Transverse colon (tissue), 4 donors: Measurements from ENCODE around the gene RUVBL1. TPM values are rescaled to one million over a fixed set of nuclear protein-coding genes. Genes with fewer than 3 reads are reported as not detected.
A peak's percentile ranks its signal among the peaks of the same experiment; 100 is the strongest.

ENCODE experiments used
- DNase-seq: peaks from one replicate; pipeline ENCODE4 v3.0.0-alpha.2; 2019
- H3K27ac ChIP-seq, 4 donors: fragments of 200-600 bp; sonication (generic); 2 replicates each; pipeline ENCODE4 v1.5.1; 2016 to 2018; ENCODE audit warnings: inconsistent platforms in 4 of 4
- H3K27me3 ChIP-seq: fragments of 200-600 bp; sonication (generic); 2 replicates; pipeline ENCODE4 v1.5.1; 2017; ENCODE audit warnings: inconsistent platforms
- H3K36me3 ChIP-seq, 4 donors: fragments of 200-600 bp; sonication (generic); 2 replicates each; pipeline ENCODE4 v1.5.1; 2017 to 2019; ENCODE audit warnings: inconsistent platforms in 4 of 4
- H3K4me1 ChIP-seq, 4 donors: fragments of 200-600 bp; sonication (generic); 2 replicates each; pipeline ENCODE4 v1.5.1; 2017 to 2020; ENCODE audit warnings: inconsistent platforms in 4 of 4
- H3K4me3 ChIP-seq, 4 donors: fragments of 200-600 bp; sonication (generic); 1 replicate in 1 of 4; 2 replicates in 3 of 4; pipeline versions ENCODE4 v1.5.1 to v1.6.1; 2017 to 2019; ENCODE audit warnings: inconsistent platforms in 4 of 4
- H3K9me3 ChIP-seq, 2 donors: fragments of 200-600 bp; sonication (generic); 2 replicates each; pipeline ENCODE4 v1.5.1; 2017 to 2019; ENCODE audit warnings: inconsistent platforms in 2 of 2
- EP300 ChIP-seq: sonication (generic); formaldehyde crosslinking; IDR thresholded peaks from one replicate; pipeline ENCODE4 v1.6.1; 2017; ENCODE audit warnings: antibody characterized with exemption, low read depth
- POLR2A ChIP-seq: fragments of 450-650 bp; IDR thresholded peaks from one replicate; pipeline ENCODE4 v1.6.1; 2016; ENCODE audit warnings: antibody characterized with exemption, mild to moderate bottlenecking, moderate library complexity
- POLR2AphosphoS5 ChIP-seq, 3 donors: sonication (generic); formaldehyde crosslinking; IDR thresholded peaks; one replicate each; pipeline ENCODE4 v1.6.1; 2016; ENCODE audit warnings: antibody characterized with exemption in 3 of 3
- WGBS, 2 donors: methylation state at CpG; one replicate each; pipeline ENCODE4 v1.1.5; 2018; ENCODE audit warnings: low coverage in 1 of 2; 5-methylcytosine and 5-hydroxymethylcytosine counted together
- in situ Hi-C, 4 donors: fragments of 200-750 bp; cut with MboI; loops; one replicate each; pipeline versions ENCODE4 v1.15.0 to v1.15.1; 2017; ENCODE audit warnings: low sequenced_read_pairs in 3 of 4, low pct_ligation_motif_present in 1 of 4, low pct_unique_long_range_greater_than_20kb in 1 of 4
- intact Hi-C: fragments of 100-400 bp; cut with DNase I; formaldehyde crosslinking; loops from one replicate; pipeline ENCODE4 v1.15.1; 2023; ENCODE audit warnings: low total_unique reads
- total RNA-seq, 4 donors: library from RNA; depleted of rRNA; stranded (reverse); fragments of >200 nt; gene quantifications; one replicate each; pipeline ENCODE4 v1.1.0, GENCODE V29; 2016
- TF ChIP-seq, protein P1 (sequence below), 5 experiments: fragments of 200-600 bp in 3 of 5; fragments of 450-650 bp in 2 of 5; sonication (generic) in 3 of 5; IDR thresholded peaks; 1 replicate in 2 of 5; 2 replicates in 3 of 5; pipeline ENCODE4 v1.5.1; 2016 to 2017; ENCODE audit warnings: antibody characterized with exemption in 5 of 5, inconsistent platforms in 3 of 5, mild to moderate bottlenecking in 2 of 5, moderate library complexity in 1 of 5

RUVBL1 gene
- total RNA-seq, 4 donors from 2014 or later = 1.4 to 16.4 (median 10.1) TPM; not detected in 1

DNA sequence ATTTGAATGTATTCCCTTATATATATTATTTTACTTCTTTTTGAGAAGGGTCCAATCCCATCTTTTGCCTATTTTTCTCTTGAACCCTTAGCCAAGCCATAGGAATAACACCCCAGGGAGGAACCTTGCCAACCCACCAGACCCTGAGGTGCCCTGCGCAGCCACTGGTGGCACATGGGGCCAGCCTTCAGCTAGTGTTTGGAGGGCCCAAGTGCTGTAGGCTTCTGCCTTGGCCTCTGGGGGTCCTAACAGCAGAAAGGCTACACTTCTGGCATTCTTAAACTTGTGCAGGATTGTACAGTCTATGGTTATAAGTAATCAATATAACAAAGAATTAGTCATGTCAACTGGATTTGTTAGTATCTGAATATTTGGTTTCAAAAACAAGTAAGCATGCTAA lies 34.5 kb downstream of the RUVBL1 start:
- TF ChIP-seq EP300 (no peak), POLR2AphosphoS5 (IDR thresholded peaks at IDR 0.05) (no peak), POLR2A (no peak)
- TF ChIP-seq, protein P1, sequence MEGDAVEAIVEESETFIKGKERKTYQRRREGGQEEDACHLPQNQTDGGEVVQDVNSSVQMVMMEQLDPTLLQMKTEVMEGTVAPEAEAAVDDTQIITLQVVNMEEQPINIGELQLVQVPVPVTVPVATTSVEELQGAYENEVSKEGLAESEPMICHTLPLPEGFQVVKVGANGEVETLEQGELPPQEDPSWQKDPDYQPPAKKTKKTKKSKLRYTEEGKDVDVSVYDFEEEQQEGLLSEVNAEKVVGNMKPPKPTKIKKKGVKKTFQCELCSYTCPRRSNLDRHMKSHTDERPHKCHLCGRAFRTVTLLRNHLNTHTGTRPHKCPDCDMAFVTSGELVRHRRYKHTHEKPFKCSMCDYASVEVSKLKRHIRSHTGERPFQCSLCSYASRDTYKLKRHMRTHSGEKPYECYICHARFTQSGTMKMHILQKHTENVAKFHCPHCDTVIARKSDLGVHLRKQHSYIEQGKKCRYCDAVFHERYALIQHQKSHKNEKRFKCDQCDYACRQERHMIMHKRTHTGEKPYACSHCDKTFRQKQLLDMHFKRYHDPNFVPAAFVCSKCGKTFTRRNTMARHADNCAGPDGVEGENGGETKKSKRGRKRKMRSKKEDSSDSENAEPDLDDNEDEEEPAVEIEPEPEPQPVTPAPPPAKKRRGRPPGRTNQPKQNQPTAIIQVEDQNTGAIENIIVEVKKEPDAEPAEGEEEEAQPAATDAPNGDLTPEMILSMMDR (IDR thresholded peaks at IDR 0.05) = no peak
- no peak for DNase-seq
- no peak overlapping the region for H3K4me3 ChIP-seq
- intact Hi-C loops = no loop called here
- peaks cover 0 to 7% (median 0%) of the 10 kb centered on the region in 4 donors for H3K36me3 ChIP-seq
- H3K9me3 ChIP-seq = no peaks in the 10 kb centered on the region
- no peaks in the 10 kb centered on the region for H3K27me3 ChIP-seq
- 100% methylated on average over 1 of the region's 1 CpG; no CpG with 5 or more reads in 1 of the 2 donors for WGBS, 2 donors
- peaks cover 6 to 15% (median 9%) of the 10 kb centered on the region in 4 donors for H3K4me1 ChIP-seq
- in situ Hi-C loops = loop anchor here in 3 of 4 donors (25.0 kb wide), 3 partner anchors 398 to 523 kb away; partner anchors contain the start of gene GATA2 (in 1 of the 3)
- H3K27ac ChIP-seq = no peak overlapping the region

- intact Hi-C loops (no loop called here), in situ Hi-C loops (loop anchor here in 3 of 4 donors (25.0 kb wide), 3 partner anchors 403 to 528 kb away; partner anchors contain the start of gene GATA2 (in 1 of the 3))
- Histone ChIP-seq H3K27me3 (no peaks in the 10 kb centered on the region), H3K36me3 (no peaks in the 10 kb centered on the region), H3K9me3 (no peaks in the 10 kb centered on the region), H3K27ac (peak overlapping the region; percentile 16 to 57 (median 54)), H3K4me1 (peaks cover 6 to 37% (median 25%) of the 10 kb centered on the region in 4 donors), H3K4me3 (no peak overlapping the region)
- TF ChIP-seq POLR2A (no peak), EP300 (no peak), POLR2AphosphoS5 (IDR thresholded peaks at IDR 0.05) (no peak)
- TF ChIP-seq, protein P1 (IDR thresholded peaks at IDR 0.05) = no peak
- DNase-seq = no peak
- 65% methylated on average over 6 of the region's 6 CpGs; no CpG with 5 or more reads in 1 of the 2 donors for WGBS, 2 donors
Measured at GRCh38 chr3:128084675-128085021, 39.0 kb downstream of the RUVBL1 start.

DNA sequence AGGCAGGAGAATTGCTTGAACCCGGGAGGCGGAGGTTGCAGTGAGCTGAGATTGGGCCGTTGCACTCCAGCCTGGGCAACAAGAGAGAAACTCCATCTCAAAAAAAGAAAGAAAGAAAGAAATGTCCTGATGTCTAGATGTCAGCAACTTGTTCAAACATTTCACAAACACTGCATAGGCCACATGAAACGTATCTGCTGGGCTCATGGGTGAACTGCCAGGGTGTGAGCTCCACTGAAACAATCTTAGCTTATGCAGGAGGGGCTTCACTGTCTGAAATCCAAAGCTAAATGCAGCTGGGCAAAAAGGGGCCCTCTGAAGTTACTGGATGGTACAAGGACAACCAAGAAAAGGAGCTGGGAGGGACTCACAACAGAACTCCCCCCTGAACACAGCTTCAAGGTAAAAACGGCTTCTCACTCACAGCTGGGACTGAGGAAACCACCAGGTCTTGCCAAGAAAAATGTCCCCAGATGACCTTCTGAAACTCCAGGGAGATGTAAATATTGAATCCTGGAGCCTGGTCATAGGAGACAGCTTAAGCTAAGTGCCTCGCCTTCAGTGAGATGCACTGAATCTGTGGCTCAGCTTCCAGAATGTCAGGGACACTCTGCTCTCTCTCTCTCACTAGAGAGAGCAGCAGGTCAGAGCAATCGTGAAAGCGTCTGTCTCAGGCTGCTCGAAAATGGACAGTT lies 39.5 kb downstream of the RUVBL1 start:
- 40 to 57% methylated on average over 1 to 9 of the region's 9 CpGs for WGBS, 2 donors
- in situ Hi-C loops (loop anchor here in 3 of 4 donors (25.0 kb wide), 3 partner anchors 403 to 528 kb away; partner anchors contain the start of gene GATA2 (in 1 of the 3)), intact Hi-C loops (no loop called here)
- no peaks in the 10 kb centered on the region for H3K9me3 ChIP-seq
- H3K36me3 ChIP-seq = no peaks in the 10 kb centered on the region
- no peak for TF ChIP-seq POLR2AphosphoS5 (IDR thresholded peaks at IDR 0.05)
- TF ChIP-seq, protein P1 (IDR thresholded peaks at IDR 0.05) = no peak
- no peak for TF ChIP-seq POLR2A
- TF ChIP-seq EP300 = no peak
- DNase-seq = no peak
- peak overlapping the region; percentile 16 to 57 (median 54) for H3K27ac ChIP-seq
- H3K27me3 ChIP-seq = no peaks in the 10 kb centered on the region
- no peak overlapping the region for H3K4me3 ChIP-seq
- H3K4me1 ChIP-seq = peaks cover 6 to 37% (median 25%) of the 10 kb centered on the region in 4 donors

DNA sequence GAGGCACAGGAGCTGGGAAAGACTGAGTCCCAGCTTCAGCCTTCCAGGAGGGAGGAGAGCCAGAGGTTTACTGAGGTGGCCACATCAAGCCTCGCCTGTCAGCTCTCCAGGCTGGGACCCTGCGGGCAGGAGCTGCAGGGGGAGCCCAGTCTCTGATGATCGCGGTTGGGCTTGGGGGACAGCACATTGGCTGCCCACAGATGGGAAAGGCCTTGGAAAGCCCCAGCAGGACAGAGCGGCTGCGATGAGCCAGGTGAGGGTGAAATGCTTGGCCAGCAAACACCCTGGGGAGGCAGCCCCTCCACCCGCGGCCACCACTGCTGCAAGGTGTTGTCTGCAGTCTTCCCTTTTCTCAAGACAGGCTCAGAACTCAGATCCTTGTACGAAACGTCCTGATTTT lies 40.2 kb downstream of the RUVBL1 start:
- WGBS, 2 donors = 84% methylated on average over 10 of the region's 10 CpGs; no CpG with 5 or more reads in 1 of the 2 donors
- H3K9me3 ChIP-seq = no peaks in the 10 kb centered on the region
- no peak for DNase-seq

More for the DNA sequence above, 40.2 kb downstream of the RUVBL1 start:
- in situ Hi-C loops (loop anchor here in 3 of 4 donors (25.0 kb wide), 3 partner anchors 404 to 529 kb away; partner anchors contain the start of gene GATA2 (in 1 of the 3)), intact Hi-C loops (no loop called here)
- Histone ChIP-seq H3K27ac (peak overlapping the region in 3 of 4 donors; percentile 16 to 57 (median 52)), H3K4me1 (peaks cover 6 to 37% (median 25%) of the 10 kb centered on the region in 4 donors), H3K4me3 (no peak overlapping the region), H3K36me3 (no peaks in the 10 kb centered on the region), H3K27me3 (no peaks in the 10 kb centered on the region)
- TF ChIP-seq POLR2A (no peak), POLR2AphosphoS5 (IDR thresholded peaks at IDR 0.05) (no peak), EP300 (no peak)
- TF ChIP-seq, protein P1 (IDR thresholded peaks at IDR 0.05) = no peak
